Glutamatergic neuron (in vitro differentiated cells): ENCODE results near the gene PAH. TPM values are rescaled to one million over a fixed set of nuclear protein-coding genes. Genes with fewer than 3 reads are reported as not detected.

Source experiments
- DNase-seq: peaks from one replicate; pipeline ENCODE4 v3.0.0; 2022
- H3K27ac Mint-ChIP-seq: one replicate; pipeline ENCODE4 v1.8.0; 2020; ENCODE audit warnings: mild to moderate bottlenecking, mixed read lengths, inconsistent platforms; ENCODE audit not compliant: unreplicated experiment
- H3K27me3 Mint-ChIP-seq: one replicate; pipeline ENCODE4 v1.8.0; 2020; ENCODE audit warnings: mild to moderate bottlenecking, moderate library complexity, mixed read lengths, inconsistent platforms; ENCODE audit not compliant: unreplicated experiment
- H3K36me3 Mint-ChIP-seq: one replicate; pipeline ENCODE4 v1.8.0; 2020; ENCODE audit warnings: mild to moderate bottlenecking, mixed read lengths, inconsistent platforms; ENCODE audit not compliant: unreplicated experiment
- H3K4me1 Mint-ChIP-seq: one replicate; pipeline ENCODE4 v1.8.0; 2020; ENCODE audit warnings: mild to moderate bottlenecking, low read depth, mixed read lengths, inconsistent platforms; ENCODE audit not compliant: unreplicated experiment
- H3K4me3 Mint-ChIP-seq: one replicate; pipeline ENCODE4 v1.8.0; 2020; ENCODE audit warnings: mild to moderate bottlenecking, mixed read lengths, inconsistent platforms; ENCODE audit not compliant: unreplicated experiment
- H3K9me3 Mint-ChIP-seq: one replicate; pipeline ENCODE4 v1.8.0; 2020; ENCODE audit warnings: mild to moderate bottlenecking, moderate library complexity, mixed read lengths, inconsistent platforms; ENCODE audit not compliant: unreplicated experiment
- total RNA-seq: library from RNA; stranded (reverse); fragmentation: NEBNext Ultra II Directional; extraction: Animal tissue kit (Norgen Biotek cat#: 25700); gene quantifications from one replicate; pipeline ENCODE4 v1.2.1, GENCODE V29; 2021; ENCODE audit not compliant: unreplicated experiment
- TF ChIP-seq, protein P1 (sequence below): fragments of 200-600 bp; sonication (generic); IDR thresholded peaks from one replicate; pipeline ENCODE4 v1.5.0; 2021; ENCODE audit not compliant: partially characterized antibody, unreplicated experiment

Gene PAH
- total RNA-seq, 1 donor from 2014 or later, result not detected

DNA sequence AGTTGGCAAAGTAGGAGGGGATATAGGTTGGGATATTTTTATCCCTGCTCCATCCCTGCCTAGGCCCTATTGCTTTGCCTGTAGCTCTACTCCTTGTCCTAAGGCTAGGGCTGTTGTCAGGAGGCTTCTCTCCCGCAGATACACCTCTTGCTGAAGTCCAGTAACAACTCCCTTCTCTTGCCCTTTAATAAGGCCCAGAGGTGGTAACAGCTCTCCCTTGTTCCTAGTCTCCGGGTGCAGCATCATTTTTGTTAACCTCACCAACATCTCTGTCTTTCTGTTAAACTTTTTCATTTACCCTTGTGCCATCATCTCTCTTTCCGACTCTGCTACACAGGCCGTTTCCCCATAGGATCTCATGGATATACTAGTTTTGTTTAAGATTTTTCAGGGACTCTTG, 46.8 kb upstream of the PAH start:
- Mint-ChIP-seq H3K9me3 (peaks cover 14% of the 10 kb centered on the region), H3K4me1 (peaks cover 8% of the 10 kb centered on the region), H3K27me3 (peaks cover 37% of the 10 kb centered on the region), H3K4me3 (peak overlapping the region; percentile 0), H3K36me3 (peaks cover 18% of the 10 kb centered on the region), H3K27ac (no peak overlapping the region)
- TF ChIP-seq, protein P1, sequence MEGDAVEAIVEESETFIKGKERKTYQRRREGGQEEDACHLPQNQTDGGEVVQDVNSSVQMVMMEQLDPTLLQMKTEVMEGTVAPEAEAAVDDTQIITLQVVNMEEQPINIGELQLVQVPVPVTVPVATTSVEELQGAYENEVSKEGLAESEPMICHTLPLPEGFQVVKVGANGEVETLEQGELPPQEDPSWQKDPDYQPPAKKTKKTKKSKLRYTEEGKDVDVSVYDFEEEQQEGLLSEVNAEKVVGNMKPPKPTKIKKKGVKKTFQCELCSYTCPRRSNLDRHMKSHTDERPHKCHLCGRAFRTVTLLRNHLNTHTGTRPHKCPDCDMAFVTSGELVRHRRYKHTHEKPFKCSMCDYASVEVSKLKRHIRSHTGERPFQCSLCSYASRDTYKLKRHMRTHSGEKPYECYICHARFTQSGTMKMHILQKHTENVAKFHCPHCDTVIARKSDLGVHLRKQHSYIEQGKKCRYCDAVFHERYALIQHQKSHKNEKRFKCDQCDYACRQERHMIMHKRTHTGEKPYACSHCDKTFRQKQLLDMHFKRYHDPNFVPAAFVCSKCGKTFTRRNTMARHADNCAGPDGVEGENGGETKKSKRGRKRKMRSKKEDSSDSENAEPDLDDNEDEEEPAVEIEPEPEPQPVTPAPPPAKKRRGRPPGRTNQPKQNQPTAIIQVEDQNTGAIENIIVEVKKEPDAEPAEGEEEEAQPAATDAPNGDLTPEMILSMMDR, result no peak
- no peak for DNase-seq

DNA sequence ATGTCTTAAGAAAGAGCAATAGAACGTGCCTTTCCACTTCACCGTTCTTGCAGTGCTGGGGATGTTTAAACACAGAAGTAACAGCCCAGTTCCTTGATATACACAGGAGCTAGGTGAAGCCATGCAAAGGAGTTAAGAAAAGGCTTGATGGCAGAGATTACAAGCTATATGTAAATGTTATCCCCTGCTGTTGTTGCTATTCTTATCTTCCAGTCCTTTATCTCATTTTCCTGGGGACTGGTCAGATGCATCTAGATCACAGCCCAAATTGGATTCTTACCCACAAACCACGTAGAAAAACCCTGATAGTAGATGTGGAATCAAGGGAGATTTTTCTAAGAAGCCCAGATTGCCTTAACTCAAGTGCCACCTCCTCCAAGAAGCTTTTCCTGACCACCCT, 45.9 kb upstream of the PAH start:
- Mint-ChIP-seq H3K27ac (no peak overlapping the region), H3K36me3 (peaks cover 18% of the 10 kb centered on the region), H3K9me3 (peaks cover 15% of the 10 kb centered on the region), H3K4me1 (peaks cover 8% of the 10 kb centered on the region), H3K27me3 (peaks cover 38% of the 10 kb centered on the region), H3K4me3 (no peak overlapping the region)
- TF ChIP-seq, protein P1, result no peak
- DNase-seq, result no peak

DNA sequence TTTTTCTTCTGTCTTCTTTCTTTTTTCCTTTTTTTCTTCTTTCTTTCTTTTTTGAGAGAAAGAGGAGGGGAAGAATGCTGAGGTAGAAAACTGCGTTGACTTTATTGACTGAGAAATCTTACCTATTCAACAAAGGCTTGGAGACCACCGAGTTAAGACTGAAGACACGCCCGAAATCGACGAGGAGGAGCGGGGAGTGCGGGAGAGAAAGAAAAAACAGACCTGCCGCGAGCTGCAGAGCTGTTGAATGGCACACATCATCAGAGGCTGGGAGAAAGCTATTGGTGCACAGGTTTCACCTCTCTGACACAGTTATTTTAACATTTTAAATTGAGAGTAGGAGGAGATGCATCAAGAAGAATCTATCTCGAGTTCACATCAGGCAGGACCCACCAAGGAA, 45.5 kb upstream of the PAH start:
- Mint-ChIP-seq H3K4me3 (no peak overlapping the region), H3K36me3 (peaks cover 15% of the 10 kb centered on the region), H3K4me1 (peaks cover 8% of the 10 kb centered on the region), H3K9me3 (peaks cover 18% of the 10 kb centered on the region), H3K27me3 (peaks cover 38% of the 10 kb centered on the region), H3K27ac (no peak overlapping the region)
- TF ChIP-seq, protein P1, result no peak
- DNase-seq, result no peak

DNA sequence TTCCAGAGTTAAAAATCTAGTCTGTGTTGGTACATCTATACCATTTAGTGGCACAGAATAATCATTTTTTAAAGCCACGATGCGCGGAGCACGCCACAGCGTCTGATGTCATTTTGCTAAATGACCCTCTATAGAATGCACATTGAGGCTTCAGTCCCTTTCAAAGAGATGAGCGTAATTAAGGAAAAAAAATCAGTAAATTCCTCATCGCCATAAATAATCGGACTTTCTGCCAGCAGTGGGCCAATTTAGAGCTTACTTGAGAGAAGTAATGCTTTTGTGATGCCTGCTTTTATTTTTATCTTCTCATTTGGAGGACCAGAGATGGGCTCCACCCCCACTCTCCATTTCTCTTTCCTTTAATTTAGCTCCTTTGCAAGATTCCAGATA, 44.4 kb upstream of the PAH start:
- peaks cover 14% of the 10 kb centered on the region for H3K4me1 Mint-ChIP-seq
- peaks cover 10% of the 10 kb centered on the region for H3K36me3 Mint-ChIP-seq
- peaks cover 22% of the 10 kb centered on the region for H3K9me3 Mint-ChIP-seq
- H3K27me3 Mint-ChIP-seq, result peaks cover 39% of the 10 kb centered on the region
- no peak overlapping the region for H3K27ac Mint-ChIP-seq
- H3K4me3 Mint-ChIP-seq, result peak overlapping the region; percentile 84
- no peak for DNase-seq
- TF ChIP-seq, protein P1, result no peak

DNA sequence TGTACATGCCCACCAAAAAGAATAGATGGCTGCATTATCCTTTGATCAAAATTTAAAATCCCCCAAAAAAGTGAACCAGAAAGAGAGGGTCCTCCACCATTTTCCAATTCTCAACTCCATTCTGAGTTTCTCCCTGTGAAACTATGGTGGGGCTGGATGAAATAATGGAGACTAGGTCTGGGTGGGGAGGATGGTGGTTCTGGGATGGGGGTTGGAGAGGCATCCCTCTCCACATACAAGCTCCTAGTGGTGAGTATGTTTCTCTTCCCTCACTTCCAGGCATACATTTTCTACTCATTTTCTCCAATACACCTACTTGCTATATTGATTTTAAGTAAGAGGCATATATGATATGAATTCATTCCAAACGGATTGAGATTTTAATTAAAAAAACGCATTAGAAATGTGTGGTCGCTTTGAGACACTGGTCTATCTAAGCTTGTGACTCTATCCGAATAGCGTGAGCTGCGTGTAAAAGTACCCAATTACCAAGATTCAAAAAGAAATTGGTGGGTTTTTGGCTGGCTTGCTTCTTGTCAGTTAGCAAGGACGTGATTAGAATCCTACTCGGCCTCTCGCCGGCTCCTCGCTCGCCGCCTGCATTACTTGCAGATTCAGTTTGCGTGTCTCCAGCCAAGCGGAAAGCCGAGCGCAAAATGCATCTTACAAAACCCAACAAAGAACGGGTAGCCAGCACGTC, 43.9 kb upstream of the PAH start:
- H3K27me3 Mint-ChIP-seq, result peaks cover 41% of the 10 kb centered on the region
- peak; percentile 49 for DNase-seq
- TF ChIP-seq, protein P1, result no peak
- H3K4me3 Mint-ChIP-seq, result peak overlapping the region; percentile 84
- H3K9me3 Mint-ChIP-seq, result peaks cover 22% of the 10 kb centered on the region
- no peak overlapping the region for H3K27ac Mint-ChIP-seq
- peaks cover 14% of the 10 kb centered on the region for H3K4me1 Mint-ChIP-seq
- H3K36me3 Mint-ChIP-seq, result peaks cover 9% of the 10 kb centered on the region
